Upper lobe of right lung (tissue), 1 donor: ENCODE results near the gene CERS2. TPM values are rescaled to one million over a fixed set of nuclear protein-coding genes. Genes with fewer than 3 reads are reported as not detected.
A peak's percentile ranks its signal among the peaks of the same experiment; 100 is the strongest.

ENCODE experiments used
- ATAC-seq: fragments of 200-7000 bp; cut with Tn5 transposase; one replicate; pipeline ENCODE4 v1.9.1; 2020; ENCODE audit warnings: mild to moderate bottlenecking, moderate library complexity
- DNase-seq: peaks from one replicate; pipeline ENCODE4 v3.0.0-alpha.2; 2020
- H3K27ac ChIP-seq: fragments of 200-600 bp; one replicate; pipeline ENCODE4 v1.8.0; 2022
- H3K27me3 ChIP-seq: fragments of 200-600 bp; one replicate; pipeline ENCODE4 v1.8.0; 2022; ENCODE audit warnings: mild to moderate bottlenecking
- H3K36me3 ChIP-seq: fragments of 200-600 bp; one replicate; pipeline ENCODE4 v1.8.0; 2022
- H3K4me1 ChIP-seq: fragments of 200-600 bp; one replicate; pipeline ENCODE4 v1.8.0; 2022
- H3K4me3 ChIP-seq: fragments of 200-600 bp; one replicate; pipeline ENCODE4 v1.8.0; 2022; ENCODE audit warnings: mild to moderate bottlenecking
- H3K9me3 ChIP-seq: fragments of 200-600 bp; one replicate; pipeline ENCODE4 v1.8.0; 2022
- CTCF ChIP-seq: fragments of 200-600 bp; IDR thresholded peaks from one replicate; pipeline ENCODE4 v1.8.0; 2022; ENCODE audit warnings: antibody characterized with exemption
- intact Hi-C: fragments of 100-400 bp; cut with DNase I; formaldehyde crosslinking; loops from one replicate; pipeline ENCODE4 v1.11.0; 2022
- total RNA-seq: library from RNA; stranded (reverse); fragmentation: NEBNext Ultra II Directional; extraction: Animal tissue kit (Norgen Biotek cat#: 25700); gene quantifications from one replicate; pipeline ENCODE4 v1.2.1, GENCODE V29; 2021
- donor health status: DM: no; HTN: yes; CAD: no; lungs with severe emphysema.

The CERS2 gene
- total RNA-seq, 1 donor from 2014 or later, result 354 TPM

DNA sequence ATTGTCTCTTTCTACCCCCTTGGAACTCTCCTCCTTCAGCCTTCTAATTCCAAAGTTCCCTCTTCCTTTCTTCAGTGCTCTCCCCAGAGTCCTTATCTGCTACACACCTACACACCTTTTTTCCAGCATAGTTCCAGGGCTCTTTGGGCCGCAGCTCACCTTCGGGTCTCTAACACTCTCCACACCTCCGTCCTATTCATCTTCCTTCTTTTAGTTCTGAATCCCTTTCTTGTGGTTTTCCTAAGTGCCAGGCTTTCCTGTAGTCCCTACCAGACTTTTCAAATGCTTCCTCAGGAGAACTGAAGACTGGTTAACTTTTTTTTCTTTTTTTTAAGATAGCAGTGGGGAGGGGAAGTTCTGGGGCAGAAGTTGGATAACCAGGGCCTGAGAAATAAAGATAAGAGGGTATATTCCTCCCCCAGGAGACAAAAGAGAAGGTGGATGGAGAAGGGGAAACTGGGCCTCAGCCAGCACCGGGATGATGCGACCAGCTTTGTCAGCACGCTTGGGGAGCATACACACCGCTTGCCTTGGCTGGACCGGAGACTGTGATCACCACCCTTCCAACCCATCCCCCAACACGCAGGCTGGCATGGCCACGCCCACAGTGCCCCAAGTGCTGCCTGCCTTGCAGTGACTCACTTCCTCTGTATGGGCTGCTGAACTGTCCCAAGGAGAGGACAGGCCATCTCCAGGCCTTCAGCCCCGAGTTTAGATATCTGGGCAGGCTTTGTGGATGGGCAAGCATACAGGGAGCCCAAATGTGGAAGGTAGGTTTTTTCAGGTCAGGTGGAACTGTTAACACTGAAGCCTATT is 2.5 kb upstream of the CERS2 start:
- no peaks in the 10 kb centered on the region for H3K36me3 ChIP-seq
- no peak for TF ChIP-seq CTCF
- peaks cover 57% of the 10 kb centered on the region for H3K4me1 ChIP-seq
- no peaks in the 10 kb centered on the region for H3K9me3 ChIP-seq
- H3K27me3 ChIP-seq, result no peaks in the 10 kb centered on the region
- H3K27ac ChIP-seq, result peak overlapping the region; percentile 84
- intact Hi-C loops, result no loop called here
- ATAC-seq (peak; percentile 81), DNase-seq (peak; percentile 94)
- H3K4me3 ChIP-seq, result no peak overlapping the region

DNA sequence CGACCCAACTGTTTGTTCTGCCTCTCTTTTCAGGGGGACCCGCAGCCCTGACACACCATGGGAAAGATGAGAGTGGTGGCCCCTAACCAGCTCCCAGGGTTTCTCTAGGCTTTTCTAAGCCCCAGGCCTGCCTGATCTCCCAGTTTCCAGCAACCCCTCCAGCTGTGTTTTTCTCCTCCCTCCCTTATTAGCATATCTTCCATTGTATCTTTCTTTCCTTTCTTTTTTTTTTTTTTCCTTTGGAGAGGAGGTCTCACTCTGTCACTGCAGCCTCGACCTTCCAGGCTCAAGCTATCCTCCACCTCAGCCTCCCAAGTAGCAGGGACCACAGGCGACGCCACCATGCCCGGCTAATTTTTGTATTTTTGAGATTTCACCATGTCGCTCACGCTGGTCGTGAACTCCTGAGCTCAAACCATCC is 1.8 kb upstream of the CERS2 start:
- ATAC-seq (no peak), DNase-seq (no peak)
- Histone ChIP-seq H3K36me3 (no peaks in the 10 kb centered on the region), H3K9me3 (no peaks in the 10 kb centered on the region), H3K4me3 (no peak overlapping the region), H3K4me1 (peaks cover 64% of the 10 kb centered on the region), H3K27ac (peak overlapping the region; percentile 84), H3K27me3 (no peaks in the 10 kb centered on the region)
- no peak for TF ChIP-seq CTCF
- intact Hi-C loops, result no loop called here

DNA sequence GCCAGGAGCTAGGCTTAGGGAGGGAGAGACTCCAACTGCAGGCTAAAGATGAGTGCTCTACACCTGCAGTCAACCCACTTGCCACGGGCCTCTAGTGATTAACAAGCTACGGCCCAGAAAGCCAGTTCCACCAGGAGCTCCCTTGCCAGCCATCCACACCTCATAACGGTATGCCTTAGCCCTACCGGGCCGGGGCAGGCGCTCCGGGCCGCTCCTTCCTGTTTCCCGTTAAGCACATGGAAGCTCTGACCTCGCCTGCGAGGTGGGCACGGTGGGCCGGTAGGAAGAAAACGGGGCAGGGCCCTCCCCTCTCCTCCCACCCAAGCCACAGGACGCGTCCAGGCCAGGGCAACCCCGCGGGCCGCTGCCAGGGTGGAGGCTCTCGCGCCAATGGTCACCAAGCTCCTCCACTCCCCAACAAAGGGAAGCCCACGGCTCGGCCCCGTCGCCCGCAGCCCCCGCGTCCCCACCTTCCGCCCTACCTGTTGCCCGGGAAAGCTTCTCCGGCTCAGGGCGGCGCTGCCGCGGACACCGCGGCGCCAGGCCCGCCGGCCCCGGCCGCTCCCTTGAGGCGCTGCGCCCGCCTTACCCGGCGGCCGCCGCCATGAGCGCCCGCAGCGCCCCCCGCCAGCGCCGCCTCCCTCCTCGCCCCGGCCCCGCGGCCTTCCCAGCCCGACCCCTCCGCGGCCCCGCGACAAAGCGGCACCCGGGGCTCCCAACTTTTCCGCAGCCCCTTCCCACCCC is 627 bp downstream of the CERS2 start:
- H3K27me3 ChIP-seq, result no peaks in the 10 kb centered on the region
- no peak for TF ChIP-seq CTCF
- H3K36me3 ChIP-seq, result peaks cover 2% of the 10 kb centered on the region
- H3K27ac ChIP-seq, result peak overlapping the region; percentile 92
- intact Hi-C loops, result no loop called here
- H3K4me3 ChIP-seq, result peak overlapping the region; percentile 68
- ATAC-seq, result peak; percentile 6
- DNase-seq, result peak; percentile 77
- H3K9me3 ChIP-seq, result no peaks in the 10 kb centered on the region
- peaks cover 69% of the 10 kb centered on the region for H3K4me1 ChIP-seq

DNA sequence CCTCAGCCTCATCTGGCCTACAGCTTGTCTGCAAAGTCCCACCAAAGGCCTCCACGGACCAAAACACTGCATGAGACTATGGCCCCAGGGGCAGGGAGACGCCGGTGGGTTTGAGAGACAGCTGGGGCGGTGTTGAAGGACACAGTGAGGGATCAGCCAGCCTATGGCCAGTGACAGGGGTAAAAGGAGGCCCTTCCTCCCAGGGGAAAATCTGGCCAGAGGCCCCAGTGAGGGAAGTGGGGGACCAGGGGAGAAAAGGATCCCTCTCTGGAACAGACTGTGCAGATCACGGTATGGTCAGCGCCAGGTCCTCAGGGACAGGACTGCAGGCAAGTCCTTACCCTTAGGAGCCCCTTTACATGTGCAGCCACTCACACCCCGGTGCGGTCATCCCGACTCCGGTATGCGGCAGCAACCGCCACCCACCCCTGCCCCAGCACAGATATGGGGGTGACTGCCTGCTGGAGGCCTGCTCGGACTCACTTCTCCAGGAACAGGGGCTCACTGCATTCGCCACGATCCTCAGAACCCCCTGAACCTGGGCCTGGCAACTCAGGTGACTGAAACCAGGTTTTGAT is 1.3 kb downstream of the CERS2 start:
- peak; percentile 72 for DNase-seq
- ATAC-seq, result no peak
- peaks cover 9% of the 10 kb centered on the region for H3K36me3 ChIP-seq
- peak overlapping the region; percentile 68 for H3K4me3 ChIP-seq
- H3K4me1 ChIP-seq, result peaks cover 62% of the 10 kb centered on the region
- no peaks in the 10 kb centered on the region for H3K9me3 ChIP-seq
- intact Hi-C loops, result no loop called here
- peak overlapping the region; percentile 92 for H3K27ac ChIP-seq
- H3K27me3 ChIP-seq, result no peaks in the 10 kb centered on the region
- no peak for TF ChIP-seq CTCF

DNA sequence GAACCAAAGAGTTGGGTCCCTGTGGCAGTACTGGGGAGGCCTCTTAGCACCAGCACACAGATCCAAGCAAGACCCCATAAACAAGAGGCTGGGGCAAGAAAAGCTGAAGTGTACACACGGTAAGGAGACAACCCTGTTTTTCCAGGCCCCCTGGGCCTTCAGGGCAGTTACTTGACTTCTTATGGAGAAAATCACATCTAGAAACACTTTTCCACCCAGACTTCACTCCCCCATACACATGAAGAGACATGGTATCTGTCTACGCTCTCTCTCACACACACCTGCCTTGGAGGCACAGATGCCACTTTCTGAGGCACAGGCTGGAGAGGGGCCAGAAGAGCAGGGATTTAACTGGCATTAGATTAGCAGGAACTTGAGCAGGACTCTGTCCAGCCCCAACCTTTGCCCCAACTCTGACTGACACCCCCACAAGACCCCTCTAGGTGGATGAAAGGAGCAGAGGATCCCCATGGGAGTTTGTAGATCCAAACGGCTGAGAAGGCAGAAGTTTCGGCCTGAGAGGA is 2.2 kb downstream of the CERS2 start:
- H3K9me3 ChIP-seq, result no peaks in the 10 kb centered on the region
- H3K4me3 ChIP-seq, result peak overlapping the region; percentile 68
- peaks cover 17% of the 10 kb centered on the region for H3K36me3 ChIP-seq
- ATAC-seq (no peak), DNase-seq (no peak)
- peak overlapping the region; percentile 92 for H3K27ac ChIP-seq
- intact Hi-C loops, result no loop called here
- H3K4me1 ChIP-seq, result peaks cover 54% of the 10 kb centered on the region
- TF ChIP-seq CTCF, result no peak
- no peaks in the 10 kb centered on the region for H3K27me3 ChIP-seq
